ENCODE measurements around the gene ELF3.

GRCh38 chr1:202046227-202046626 is 35.8 kb downstream of the ELF3 start:
- TF ChIP-seq POLR2A (IDR thresholded peaks at IDR 0.05) (peak; percentile 49 to 83), CTCF (IDR thresholded peaks at IDR 0.05) (peak in 2 of 6 experiments; percentile 3 to 27)

Measured in Peyer's patch (tissue), 4 donors.